Measurements from ENCODE around the gene BIK.

DNA sequence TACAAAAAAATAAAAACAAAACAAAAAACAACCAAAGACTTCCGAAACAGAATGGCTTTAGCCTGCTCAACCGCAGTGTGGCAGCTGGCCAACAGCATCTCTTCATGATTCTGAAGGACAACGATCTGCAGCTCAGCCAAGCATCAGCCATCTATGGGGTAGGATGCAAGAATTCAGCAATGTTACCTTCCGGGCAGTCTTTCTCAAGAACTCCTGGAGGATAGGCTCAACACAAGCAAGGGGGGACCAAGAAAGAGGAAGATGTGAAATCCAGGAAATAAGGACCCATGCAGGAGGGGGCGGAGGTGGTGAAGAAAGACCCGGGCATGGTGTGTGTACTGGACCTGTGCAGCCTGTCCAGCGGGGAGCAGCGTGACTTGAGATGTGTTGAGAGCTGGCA is 37.3 kb downstream of the BIK start:
- no peak for TF ChIP-seq TAF1 (IDR thresholded peaks at IDR 0.05; ENCODE audit: borderline replicate concordance, low read depth, low read length)
- TF ChIP-seq POLR2A (IDR thresholded peaks at IDR 0.05; ENCODE audit: low read depth, low read length): no peak
- TF ChIP-seq POLR2AphosphoS5 (IDR thresholded peaks at IDR 0.05; ENCODE audit: low read depth, low read length): no peak

All from GM12892 (cell line).